NCI-H1436 treated with DMSO at 0.1 percent for 48 hours (cell line): ENCODE data around the gene UEVLD.

Source experiments
- DNase-seq: peaks from one replicate; lab custom pipeline; 2025; lab: John Stamatoyannopoulos, UW

Gene UEVLD

GRCh38 chr11:18498039-18498438, 90.5 kb downstream of the UEVLD start:
- no peak for DNase-seq

GRCh38 chr11:18495703-18496102, 92.8 kb downstream of the UEVLD start:
- DNase-seq = no peak

- no peak for DNase-seq
Measured at GRCh38 chr11:18495271-18495670, 93.3 kb downstream of the UEVLD start.

GRCh38 chr11:18493310-18493709, 95.2 kb downstream of the UEVLD start:
- no peak for DNase-seq

GRCh38 chr11:18492888-18493287, 95.6 kb downstream of the UEVLD start:
- DNase-seq = no peak

- no peak for DNase-seq
Measured at GRCh38 chr11:18491924-18492323, 96.6 kb downstream of the UEVLD start.

- DNase-seq = no peak
Measured at GRCh38 chr11:18490736-18491485, 97.6 kb downstream of the UEVLD start.

GRCh38 chr11:18490319-18490718, 98.2 kb downstream of the UEVLD start:
- DNase-seq = no peak

- DNase-seq = no peak
Measured at GRCh38 chr11:18485913-18486528, 102.5 kb downstream of the UEVLD start.
